Breast epithelium (tissue), 3 donors: Measurements from ENCODE around the gene PLOD2.

Source experiments
- CTCF ChIP-seq, 3 donors: fragments of 450-650 bp; IDR thresholded peaks; one replicate each; pipeline ENCODE4 v1.5.1; 2016 to 2017; ENCODE audit warnings: antibody characterized with exemption in 3 of 3, mild to moderate bottlenecking in 3 of 3, moderate library complexity in 3 of 3
- POLR2A ChIP-seq: fragments of 450-650 bp; IDR thresholded peaks from one replicate; pipeline ENCODE4 v1.6.1; 2016; ENCODE audit warnings: antibody characterized with exemption, mild to moderate bottlenecking, moderate library complexity

- no peak for TF ChIP-seq CTCF (IDR thresholded peaks at IDR 0.05)
- no peak for TF ChIP-seq POLR2A
These were observed 1.6 kb upstream of the PLOD2 start for GRCh38 chr3:146162561-146162960.
